HG03460 (cell line): ENCODE results near the gene AFF1.
"Not testable (repeated sequence)": the region's sequence is repeated elsewhere in the genome, so short reads cannot be mapped to it uniquely, and the experiment has no call there.

Source experiments
- ATAC-seq: cut with Tn5 transposase; IDR thresholded peaks from one replicate; pipeline ENCODE4 v1.9.1; 2021; ENCODE audit not compliant: unreplicated experiment

Gene AFF1

GRCh38 chr4:87133183-87133582 is 198.4 kb downstream of the AFF1 start:
- no peak for ATAC-seq

GRCh38 chr4:87134122-87134521 is 199.3 kb downstream of the AFF1 start:
- ATAC-seq, result no peak

- no peak for ATAC-seq
Observed at GRCh38 chr4:87141428-87141827, 206.6 kb downstream of the AFF1 start.

GRCh38 chr4:87144356-87144755 is 209.5 kb downstream of the AFF1 start:
- no peak for ATAC-seq

GRCh38 chr4:87145934-87146333 is 211.1 kb downstream of the AFF1 start:
- ATAC-seq, result not testable (repeated sequence)

GRCh38 chr4:87147116-87147515 is 212.3 kb downstream of the AFF1 start:
- no peak for ATAC-seq

GRCh38 chr4:87150498-87151261 is 215.9 kb downstream of the AFF1 start:
- ATAC-seq, result peak; percentile 44

GRCh38 chr4:87151730-87152129 is 216.9 kb downstream of the AFF1 start:
- ATAC-seq, result no peak

- no peak for ATAC-seq
Observed at GRCh38 chr4:87152310-87153041, 217.7 kb downstream of the AFF1 start.

- ATAC-seq, result no peak
Observed at GRCh38 chr4:87153078-87153870, 218.5 kb downstream of the AFF1 start.

GRCh38 chr4:87165892-87166291 is 231.1 kb downstream of the AFF1 start:
- no peak for ATAC-seq

- ATAC-seq, result no peak
Observed at GRCh38 chr4:87166296-87166854, 231.6 kb downstream of the AFF1 start.

- ATAC-seq, result no peak
Observed at GRCh38 chr4:87171944-87172343, 237.1 kb downstream of the AFF1 start.

GRCh38 chr4:87174672-87175071 is 239.9 kb downstream of the AFF1 start:
- no peak for ATAC-seq

GRCh38 chr4:87179751-87180150 is 244.9 kb downstream of the AFF1 start:
- ATAC-seq, result no peak

- ATAC-seq, result no peak
Observed at GRCh38 chr4:87180767-87181166, 246.0 kb downstream of the AFF1 start.

- ATAC-seq, result no peak
Observed at GRCh38 chr4:87185146-87185870, 250.5 kb downstream of the AFF1 start.

GRCh38 chr4:87188048-87188447 is 253.2 kb downstream of the AFF1 start:
- ATAC-seq, result no peak

- ATAC-seq, result no peak
Observed at GRCh38 chr4:87188932-87189331, 254.1 kb downstream of the AFF1 start.
